DND-41 (cell line): ENCODE results near the gene RFX1.

Experiments
- EZH2 ChIP-seq: IDR thresholded peaks from 3 replicates; pipeline ENCODE4 v1.6.1; 2012; ENCODE audit warnings: borderline replicate concordance, low read depth, mild to moderate bottlenecking, moderate library complexity, low read length, inconsistent platforms; ENCODE audit not compliant: severe bottlenecking
- TF ChIP-seq, protein P1 (sequence below): IDR thresholded peaks from 2 replicates; pipeline ENCODE4 v1.5.1; 2012; ENCODE audit warnings: borderline replicate concordance, low read length, moderate library complexity, mild to moderate bottlenecking; ENCODE audit not compliant: poor library complexity, severe bottlenecking; ENCODE audit errors: extremely low read depth

DNA sequence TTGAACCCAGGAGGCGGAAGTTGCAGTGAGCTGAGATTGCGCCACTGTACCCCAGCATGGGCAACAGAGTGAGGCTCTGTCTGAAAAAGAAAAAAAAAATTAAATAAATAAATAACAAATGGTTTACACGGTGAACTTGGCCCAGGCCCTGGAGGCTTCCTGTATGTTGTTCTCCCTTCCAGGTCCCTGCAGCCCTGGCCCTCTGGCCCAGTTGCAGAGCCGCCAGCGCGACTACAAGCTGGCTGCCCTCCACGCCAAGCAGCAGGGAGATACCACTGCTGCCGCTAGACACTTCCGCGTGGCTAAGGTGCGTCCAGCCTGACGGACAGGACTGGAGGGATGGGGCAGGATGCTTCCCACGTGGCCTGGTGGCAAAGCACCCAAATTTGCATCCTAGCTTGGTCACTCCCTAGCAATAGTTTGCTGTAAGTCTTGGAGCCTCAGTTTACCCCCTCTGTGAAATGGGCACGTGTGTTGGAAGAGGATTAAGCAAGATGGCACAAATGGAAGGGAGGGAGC lies 88.2 kb downstream of the RFX1 start:
- TF ChIP-seq, protein P1, sequence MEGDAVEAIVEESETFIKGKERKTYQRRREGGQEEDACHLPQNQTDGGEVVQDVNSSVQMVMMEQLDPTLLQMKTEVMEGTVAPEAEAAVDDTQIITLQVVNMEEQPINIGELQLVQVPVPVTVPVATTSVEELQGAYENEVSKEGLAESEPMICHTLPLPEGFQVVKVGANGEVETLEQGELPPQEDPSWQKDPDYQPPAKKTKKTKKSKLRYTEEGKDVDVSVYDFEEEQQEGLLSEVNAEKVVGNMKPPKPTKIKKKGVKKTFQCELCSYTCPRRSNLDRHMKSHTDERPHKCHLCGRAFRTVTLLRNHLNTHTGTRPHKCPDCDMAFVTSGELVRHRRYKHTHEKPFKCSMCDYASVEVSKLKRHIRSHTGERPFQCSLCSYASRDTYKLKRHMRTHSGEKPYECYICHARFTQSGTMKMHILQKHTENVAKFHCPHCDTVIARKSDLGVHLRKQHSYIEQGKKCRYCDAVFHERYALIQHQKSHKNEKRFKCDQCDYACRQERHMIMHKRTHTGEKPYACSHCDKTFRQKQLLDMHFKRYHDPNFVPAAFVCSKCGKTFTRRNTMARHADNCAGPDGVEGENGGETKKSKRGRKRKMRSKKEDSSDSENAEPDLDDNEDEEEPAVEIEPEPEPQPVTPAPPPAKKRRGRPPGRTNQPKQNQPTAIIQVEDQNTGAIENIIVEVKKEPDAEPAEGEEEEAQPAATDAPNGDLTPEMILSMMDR, result no peak
- no peak for TF ChIP-seq EZH2
